IMR-90 (cell line): ENCODE data around the gene CHMP1B. TPM values are rescaled to one million over a fixed set of nuclear protein-coding genes. Genes with fewer than 3 reads are reported as not detected.

Experiments
- ATAC-seq: fragments of 200-7000 bp; cut with Tn5 transposase; 2 replicates; pipeline ENCODE4 v1.9.1; 2020; ENCODE audit warnings: low read depth, mild to moderate bottlenecking, moderate library complexity
- BruUV-seq: library from RNA; stranded (reverse); fragments of 400-500 nt; replicated peaks from 2 replicates; lab custom pipeline; 2021; lab: Mats Ljungman, UMichigan
- CTCF ChIA-PET: fragments of 300-600 bp; formaldehyde crosslinking; extraction: SDS; loops from one replicate; lab custom pipeline; 2021; ENCODE audit warnings: antibody characterized with exemption; lab: Yijun Ruan, JAX
- POLR2A ChIA-PET: fragments of 300-600 bp; sonication (Branson Sonifier 250); formaldehyde crosslinking; loops from one replicate; lab custom pipeline; 2022; ENCODE audit warnings: antibody characterized with exemption; ENCODE audit not compliant: unreplicated experiment; lab: Charles Lee
- DNase-seq: peaks from one replicate; pipeline ENCODE4 v3.0.0; 2013
- H2AFZ ChIP-seq: replicated peaks from 2 replicates; pipeline ENCODE3; 2013; ENCODE audit warnings: low read length, mild to moderate bottlenecking; ENCODE audit not compliant: poor library complexity
- H2AK5ac ChIP-seq: 2 replicates; pipeline ENCODE4 v1.6.1; 2013; ENCODE audit warnings: low read depth, low read length, inconsistent platforms
- H2AK9ac ChIP-seq: replicated peaks from 2 replicates; pipeline ENCODE3; 2013; ENCODE audit warnings: mild to moderate bottlenecking, low read depth, low read length, moderate library complexity; ENCODE audit not compliant: poor library complexity
- H2BK120ac ChIP-seq: 2 replicates; pipeline ENCODE4 v1.6.1; 2013; ENCODE audit warnings: low read depth, low read length, inconsistent platforms
- H2BK15ac ChIP-seq: 3 replicates; pipeline ENCODE4 v1.6.1; 2013; ENCODE audit warnings: low read depth, low read length, inconsistent platforms
- H2BK20ac ChIP-seq: 2 replicates; pipeline ENCODE4 v1.6.1; 2013; ENCODE audit warnings: low read depth, mild to moderate bottlenecking, inconsistent platforms, low read length, moderate library complexity
- H2BK5ac ChIP-seq: 2 replicates; pipeline ENCODE4 v1.6.1; 2013; ENCODE audit warnings: mild to moderate bottlenecking, low read depth, low read length, inconsistent platforms; ENCODE audit not compliant: poor library complexity, severe bottlenecking
- H3K14ac ChIP-seq: replicated peaks from 2 replicates; pipeline ENCODE4 v1.6.1; 2013; ENCODE audit warnings: low read depth, low read length, inconsistent platforms
- H3K18ac ChIP-seq: 2 replicates; pipeline ENCODE4 v1.6.1; 2013; ENCODE audit warnings: low read depth, low read length, control low read depth
- H3K23ac ChIP-seq: 2 replicates; pipeline ENCODE4 v1.6.1; 2013; ENCODE audit warnings: low read depth, low read length, inconsistent platforms
- H3K27ac ChIP-seq: 2 replicates; pipeline ENCODE4 v1.5.1; 2013; ENCODE audit warnings: mild to moderate bottlenecking, control low read depth, low read length; ENCODE audit not compliant: insufficient read depth
- H3K27me3 ChIP-seq: 2 replicates; pipeline ENCODE4 v1.6.1; 2013; ENCODE audit warnings: low read length; ENCODE audit not compliant: control insufficient read depth, insufficient read depth
- H3K36me3 ChIP-seq: 2 replicates; pipeline ENCODE4 v1.6.1; 2013; ENCODE audit warnings: low read length, mixed read lengths; ENCODE audit not compliant: control insufficient read depth, insufficient read depth
- H3K4ac ChIP-seq: 2 replicates; pipeline ENCODE4 v1.6.1; 2013; ENCODE audit warnings: low read depth, low read length, inconsistent platforms
- H3K4me1 ChIP-seq: 2 replicates; pipeline ENCODE4 v1.6.1; 2013; ENCODE audit warnings: low read length, mixed read lengths; ENCODE audit not compliant: control insufficient read depth, insufficient read depth
- H3K4me2 ChIP-seq: 2 replicates; pipeline ENCODE4 v1.6.1; 2013; ENCODE audit warnings: low read depth, mild to moderate bottlenecking, control low read depth, low read length, moderate library complexity
- H3K4me3 ChIP-seq: 2 replicates; pipeline ENCODE4 v1.5.1; 2013; ENCODE audit warnings: low read depth, mild to moderate bottlenecking, control low read depth, low read length, moderate library complexity; ENCODE audit not compliant: insufficient read depth
- H3K56ac ChIP-seq: 2 replicates; pipeline ENCODE4 v1.6.1; 2013; ENCODE audit warnings: low read length, inconsistent platforms; ENCODE audit not compliant: insufficient read depth; ENCODE audit errors: extremely low read depth
- H3K79me1 ChIP-seq, 2 experiments: 2 replicates each; pipeline ENCODE4 v1.6.1; 2013; ENCODE audit warnings: low read length in 2 of 2, inconsistent platforms in 1 of 2, low read depth in 1 of 2
- H3K9ac ChIP-seq: 2 replicates; pipeline ENCODE4 v1.6.1; 2013; ENCODE audit warnings: low read depth, low read length, control low read depth
- H3K9me1 ChIP-seq: 2 replicates; pipeline ENCODE4 v1.6.1; 2013; ENCODE audit warnings: low read length, inconsistent platforms; ENCODE audit not compliant: insufficient read depth
- H3K9me3 ChIP-seq: 2 replicates; pipeline ENCODE4 v1.6.1; 2013; ENCODE audit warnings: low read length; ENCODE audit not compliant: control insufficient read depth, insufficient read depth
- H4K20me1 ChIP-seq: 2 replicates; pipeline ENCODE4 v1.6.1; 2013; ENCODE audit warnings: low read length, inconsistent platforms; ENCODE audit not compliant: insufficient read depth
- H4K5ac ChIP-seq: 2 replicates; pipeline ENCODE4 v1.6.1; 2013; ENCODE audit warnings: mild to moderate bottlenecking, low read depth, low read length, control low read depth
- H4K8ac ChIP-seq, 2 experiments: 2 replicates each; pipeline ENCODE4 v1.6.1; 2013; ENCODE audit warnings: low read depth in 2 of 2, low read length in 2 of 2, control low read depth in 1 of 2, inconsistent platforms in 1 of 2
- H4K91ac ChIP-seq: 2 replicates; pipeline ENCODE4 v1.6.1; 2013; ENCODE audit warnings: low read depth, low read length, inconsistent platforms; ENCODE audit not compliant: insufficient read depth
- CEBPB ChIP-seq: IDR thresholded peaks from 2 replicates; pipeline ENCODE4 v1.6.1; 2012; ENCODE audit warnings: low read depth, low read length, improper control_type of control experiment
- FOS ChIP-seq: fragments of 150-350 bp; IDR thresholded peaks from 2 replicates; pipeline ENCODE4 v1.6.1; 2016; ENCODE audit warnings: low read depth, low read length
- WGBS, 2 experiments: methylation state at CpG; one replicate each; pipeline versions ENCODE4 v1.1.5 to v1.1.7; 2013; ENCODE audit warnings: missing lambda C conversion rate in 2 of 2; ENCODE audit not compliant: insufficient read length in 1 of 2; ENCODE audit errors: extremely low coverage in 2 of 2; 5-methylcytosine and 5-hydroxymethylcytosine counted together
- dilution Hi-C: fragments of 300-500 bp; cut with HindIII; formaldehyde crosslinking; loops from one replicate; pipeline ENCODE4 v1.14.3; 2018; ENCODE audit warnings: low sequenced_read_pairs; ENCODE audit not compliant: unreplicated experiment
- in situ Hi-C: fragments of 300-500 bp; cut with MboI; formaldehyde crosslinking; loops from 3 replicates; pipeline ENCODE4 v1.14.3; 2019; ENCODE audit warnings: low sequenced_read_pairs, inconsistent platforms, mixed read lengths
- intact Hi-C: fragments of 100-400 bp; cut with micrococcal nuclease; formaldehyde crosslinking; loops from 2 replicates; pipeline ENCODE4 v1.10.0; 2022
- polyA plus RNA-seq, 3 experiments: library from polyadenylated mRNA; depleted of rRNA; stranded (reverse); fragments of >200 nt; gene quantifications; 2 replicates each; pipeline ENCODE4 v1.2.3, GENCODE V29; 2012; ENCODE audit warnings: low replicate concordance in 1 of 3
- total RNA-seq: library from RNA; depleted of rRNA; stranded (reverse); fragments of >200 nt; gene quantifications from 2 replicates; pipeline ENCODE4 v1.2.3, GENCODE V29; 2012

The CHMP1B gene
- total and polyA plus RNA-seq, 2 of the 4 experiments (the other 2 are of a cell fraction): 21.1 to 39.4 TPM

GRCh38 chr18:11873670-11874340 lies 22.6 kb downstream of the CHMP1B start:
- no peaks in the 10 kb centered on the region for H3K36me3 ChIP-seq
- no peak overlapping the region for H2BK15ac ChIP-seq
- no peak overlapping the region for H3K4me3 ChIP-seq
- no peaks in the 10 kb centered on the region for H3K27me3 ChIP-seq
- H2BK120ac ChIP-seq: no peak overlapping the region
- no peak overlapping the region for H2AFZ ChIP-seq
- no peak overlapping the region for H3K4me2 ChIP-seq
- no peak overlapping the region for H3K56ac ChIP-seq
- H3K4me1 ChIP-seq: no peaks in the 10 kb centered on the region
- no peak overlapping the region for H2BK20ac ChIP-seq
- no peak overlapping the region for H3K4ac ChIP-seq
- ChIA-PET CTCF (interaction anchor here (0.6 kb wide), 1 partner anchor 141 kb away, joined by 4 read pairs; no protein-coding TSS in a partner anchor), POLR2A (no interaction called here)
- no peak overlapping the region for H4K8ac ChIP-seq
- no peak for TF ChIP-seq CEBPB
- no peak for TF ChIP-seq FOS
- 87% methylated on average over 13 of the region's 15 CpGs; no CpG with 5 or more reads in 1 of the 2 experiments for WGBS, 2 experiments
- no peaks in the 10 kb centered on the region for H4K20me1 ChIP-seq
- no peak overlapping the region for H4K91ac ChIP-seq
- no peak overlapping the region for H3K14ac ChIP-seq
- H2AK5ac ChIP-seq: no peak overlapping the region; the same call in 1 of the 2 replicates
- no peak overlapping the region for H4K5ac ChIP-seq
- no peaks in the 10 kb centered on the region for H3K79me1 ChIP-seq
- in situ Hi-C loops: no loop called here
- H3K18ac ChIP-seq: no peak overlapping the region
- DNase-seq: no peak
- dilution Hi-C loops: no loop called here
- H3K9me1 ChIP-seq: no peaks in the 10 kb centered on the region
- H2BK5ac ChIP-seq: no peak overlapping the region
- H3K23ac ChIP-seq: no peak overlapping the region
- no peak for ATAC-seq
- no peak overlapping the region for H2AK9ac ChIP-seq
- no TSS peak for BruUV-seq
- H3K9ac ChIP-seq: no peak overlapping the region
- H3K9me3 ChIP-seq: no peaks in the 10 kb centered on the region
- no peak overlapping the region for H3K27ac ChIP-seq
- intact Hi-C loops: no loop called here
